GM18870 (cell line): ENCODE data around the gene TSPAN9.

Source experiments
- ATAC-seq: cut with Tn5 transposase; IDR thresholded peaks from one replicate; pipeline ENCODE4 v1.9.1; 2021; ENCODE audit warnings: moderate library complexity; ENCODE audit not compliant: unreplicated experiment

Gene TSPAN9

GRCh38 chr12:3075315-3075714 is 1.9 kb upstream of the TSPAN9 start:
- ATAC-seq: no peak

GRCh38 chr12:3077572-3078081 is 448 bp downstream of the TSPAN9 start:
- ATAC-seq: no peak

- ATAC-seq: no peak
Observed at GRCh38 chr12:3078086-3078820, 1.1 kb downstream of the TSPAN9 start.

- ATAC-seq: no peak
Observed at GRCh38 chr12:3081091-3081490, 3.9 kb downstream of the TSPAN9 start.

GRCh38 chr12:3081886-3082285 is 4.7 kb downstream of the TSPAN9 start:
- ATAC-seq: no peak

- no peak for ATAC-seq
Observed at GRCh38 chr12:3083241-3083920, 6.2 kb downstream of the TSPAN9 start.

GRCh38 chr12:3083921-3084347 is 6.8 kb downstream of the TSPAN9 start:
- no peak for ATAC-seq

GRCh38 chr12:3084742-3085141 is 7.6 kb downstream of the TSPAN9 start:
- no peak for ATAC-seq

GRCh38 chr12:3085341-3086139 is 8.4 kb downstream of the TSPAN9 start:
- no peak for ATAC-seq

GRCh38 chr12:3086211-3086610 is 9.0 kb downstream of the TSPAN9 start:
- ATAC-seq: no peak

GRCh38 chr12:3086729-3087323 is 9.6 kb downstream of the TSPAN9 start:
- ATAC-seq: no peak

GRCh38 chr12:3087758-3088650 is 10.8 kb downstream of the TSPAN9 start:
- no peak for ATAC-seq

GRCh38 chr12:3089588-3089987 is 12.4 kb downstream of the TSPAN9 start:
- ATAC-seq: no peak

- ATAC-seq: no peak
Observed at GRCh38 chr12:3090240-3091037, 13.3 kb downstream of the TSPAN9 start.

- ATAC-seq: no peak
Observed at GRCh38 chr12:3091038-3091319, 13.8 kb downstream of the TSPAN9 start.

GRCh38 chr12:3091382-3092241 is 14.4 kb downstream of the TSPAN9 start:
- ATAC-seq: no peak

- no peak for ATAC-seq
Observed at GRCh38 chr12:3092764-3093163, 15.6 kb downstream of the TSPAN9 start.

- ATAC-seq: no peak
Observed at GRCh38 chr12:3097186-3097804, 20.1 kb downstream of the TSPAN9 start.
